Neural cell (in vitro differentiated cells): ENCODE measurements around the gene CYP4F22.

ENCODE experiments used
- EP300 ChIP-seq: fragments of 450-650 bp; conservative IDR thresholded peaks from 2 replicates; pipeline ENCODE4 v1.6.1; 2014; ENCODE audit warnings: antibody characterized with exemption, mild to moderate bottlenecking, moderate library complexity; ENCODE audit not compliant: poor library complexity, severe bottlenecking
- POLR2AphosphoS5 ChIP-seq: IDR thresholded peaks from 2 replicates; pipeline ENCODE4 v1.6.1; 2012
- RAD21 ChIP-seq: fragments of 450-650 bp; conservative IDR thresholded peaks from 2 replicates; pipeline ENCODE4 v1.6.1; 2014; ENCODE audit warnings: antibody characterized with exemption, mild to moderate bottlenecking, moderate library complexity
- TF ChIP-seq, protein P1 (sequence below): fragments of 450-650 bp; IDR thresholded peaks from 2 replicates; pipeline ENCODE4 v1.5.1; 2014; ENCODE audit warnings: antibody characterized with exemption, mild to moderate bottlenecking, moderate library complexity; ENCODE audit not compliant: poor library complexity, severe bottlenecking
- TF ChIP-seq, protein P2 (sequence below): IDR thresholded peaks from 2 replicates; pipeline ENCODE4 v1.6.1; 2012; ENCODE audit warnings: borderline replicate concordance

- TF ChIP-seq, protein P1, sequence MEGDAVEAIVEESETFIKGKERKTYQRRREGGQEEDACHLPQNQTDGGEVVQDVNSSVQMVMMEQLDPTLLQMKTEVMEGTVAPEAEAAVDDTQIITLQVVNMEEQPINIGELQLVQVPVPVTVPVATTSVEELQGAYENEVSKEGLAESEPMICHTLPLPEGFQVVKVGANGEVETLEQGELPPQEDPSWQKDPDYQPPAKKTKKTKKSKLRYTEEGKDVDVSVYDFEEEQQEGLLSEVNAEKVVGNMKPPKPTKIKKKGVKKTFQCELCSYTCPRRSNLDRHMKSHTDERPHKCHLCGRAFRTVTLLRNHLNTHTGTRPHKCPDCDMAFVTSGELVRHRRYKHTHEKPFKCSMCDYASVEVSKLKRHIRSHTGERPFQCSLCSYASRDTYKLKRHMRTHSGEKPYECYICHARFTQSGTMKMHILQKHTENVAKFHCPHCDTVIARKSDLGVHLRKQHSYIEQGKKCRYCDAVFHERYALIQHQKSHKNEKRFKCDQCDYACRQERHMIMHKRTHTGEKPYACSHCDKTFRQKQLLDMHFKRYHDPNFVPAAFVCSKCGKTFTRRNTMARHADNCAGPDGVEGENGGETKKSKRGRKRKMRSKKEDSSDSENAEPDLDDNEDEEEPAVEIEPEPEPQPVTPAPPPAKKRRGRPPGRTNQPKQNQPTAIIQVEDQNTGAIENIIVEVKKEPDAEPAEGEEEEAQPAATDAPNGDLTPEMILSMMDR, result no peak
- TF ChIP-seq, protein P2, sequence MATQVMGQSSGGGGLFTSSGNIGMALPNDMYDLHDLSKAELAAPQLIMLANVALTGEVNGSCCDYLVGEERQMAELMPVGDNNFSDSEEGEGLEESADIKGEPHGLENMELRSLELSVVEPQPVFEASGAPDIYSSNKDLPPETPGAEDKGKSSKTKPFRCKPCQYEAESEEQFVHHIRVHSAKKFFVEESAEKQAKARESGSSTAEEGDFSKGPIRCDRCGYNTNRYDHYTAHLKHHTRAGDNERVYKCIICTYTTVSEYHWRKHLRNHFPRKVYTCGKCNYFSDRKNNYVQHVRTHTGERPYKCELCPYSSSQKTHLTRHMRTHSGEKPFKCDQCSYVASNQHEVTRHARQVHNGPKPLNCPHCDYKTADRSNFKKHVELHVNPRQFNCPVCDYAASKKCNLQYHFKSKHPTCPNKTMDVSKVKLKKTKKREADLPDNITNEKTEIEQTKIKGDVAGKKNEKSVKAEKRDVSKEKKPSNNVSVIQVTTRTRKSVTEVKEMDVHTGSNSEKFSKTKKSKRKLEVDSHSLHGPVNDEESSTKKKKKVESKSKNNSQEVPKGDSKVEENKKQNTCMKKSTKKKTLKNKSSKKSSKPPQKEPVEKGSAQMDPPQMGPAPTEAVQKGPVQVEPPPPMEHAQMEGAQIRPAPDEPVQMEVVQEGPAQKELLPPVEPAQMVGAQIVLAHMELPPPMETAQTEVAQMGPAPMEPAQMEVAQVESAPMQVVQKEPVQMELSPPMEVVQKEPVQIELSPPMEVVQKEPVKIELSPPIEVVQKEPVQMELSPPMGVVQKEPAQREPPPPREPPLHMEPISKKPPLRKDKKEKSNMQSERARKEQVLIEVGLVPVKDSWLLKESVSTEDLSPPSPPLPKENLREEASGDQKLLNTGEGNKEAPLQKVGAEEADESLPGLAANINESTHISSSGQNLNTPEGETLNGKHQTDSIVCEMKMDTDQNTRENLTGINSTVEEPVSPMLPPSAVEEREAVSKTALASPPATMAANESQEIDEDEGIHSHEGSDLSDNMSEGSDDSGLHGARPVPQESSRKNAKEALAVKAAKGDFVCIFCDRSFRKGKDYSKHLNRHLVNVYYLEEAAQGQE, result no peak
- TF ChIP-seq EP300, result no peak
- no peak for TF ChIP-seq RAD21
- no peak for TF ChIP-seq POLR2AphosphoS5
Measured at GRCh38 chr19:15526408-15526807, 18.1 kb downstream of the CYP4F22 start.
